Measurements from ENCODE around the gene ZNF768. TPM values are rescaled to one million over a fixed set of nuclear protein-coding genes. Genes with fewer than 3 reads are reported as not detected.

ZNF768 gene
- total and polyA plus RNA-seq, 2 of the 13 experiments (the other 11 are each of a cell fraction or from before 2014, with no cell fraction given): 26.7 to 34.4 TPM

- TF ChIP-seq ZNF609 (CRISPR knock-in tag; IDR thresholded peaks at IDR 0.05; ENCODE audit: borderline replicate concordance) (no peak), HDAC6 (IDR thresholded peaks at IDR 0.05; ENCODE audit: low read depth, low read length) (no peak), ZHX1 (CRISPR knock-in tag; IDR thresholded peaks at IDR 0.05; ENCODE audit: low read depth) (no peak), ARHGAP35 (CRISPR knock-in tag; IDR thresholded peaks at IDR 0.05; ENCODE audit: borderline replicate concordance) (no peak), ZNF343 (CRISPR knock-in tag; IDR thresholded peaks at IDR 0.05) (no peak), FOSL2 (CRISPR knock-in tag; IDR thresholded peaks at IDR 0.05) (no peak), ZNF556 (CRISPR knock-in tag; IDR thresholded peaks at IDR 0.05; ENCODE audit: borderline replicate concordance) (no peak), RNF219 (CRISPR knock-in tag; IDR thresholded peaks at IDR 0.05) (no peak), UBTF (CRISPR knock-in tag; IDR thresholded peaks at IDR 0.05) (no peak; the same call in none of the 2 replicates), ZNF572 (CRISPR knock-in tag; IDR thresholded peaks at IDR 0.05) (no peak)
Measured at GRCh38 chr16:30526137-30526822, at the start of gene ZNF768 (continued).

All from HepG2 (cell line).